GM10248 (cell line): Measurements from ENCODE around the gene MAD2L2.
A peak's percentile ranks its signal among the peaks of the same experiment; 100 is the strongest.

Experiments
- CTCF ChIA-PET: fragments of 300-600 bp; sonication (Branson Sonifier 250); formaldehyde crosslinking; extraction: SDS; loops from one replicate; lab custom pipeline; 2021; ENCODE audit warnings: antibody characterized with exemption; lab: Yijun Ruan, JAX
- POLR2A ChIA-PET: fragments of 350-650 bp; sonication (Branson Sonifier 250); formaldehyde crosslinking; extraction: SDS; loops from one replicate; lab custom pipeline; 2020; ENCODE audit warnings: antibody characterized with exemption; lab: Yijun Ruan, JAX
- DNase-seq: peaks from one replicate; pipeline ENCODE4 v3.0.0; 2012; ENCODE audit errors: extremely low spot score
- TF ChIP-seq, protein P1 (sequence below): IDR thresholded peaks from 2 replicates; pipeline ENCODE4 v1.5.1; 2012; ENCODE audit warnings: mild to moderate bottlenecking, low read depth; ENCODE audit errors: extremely low read depth, missing control alignments, control extremely low read depth

The MAD2L2 gene

DNA sequence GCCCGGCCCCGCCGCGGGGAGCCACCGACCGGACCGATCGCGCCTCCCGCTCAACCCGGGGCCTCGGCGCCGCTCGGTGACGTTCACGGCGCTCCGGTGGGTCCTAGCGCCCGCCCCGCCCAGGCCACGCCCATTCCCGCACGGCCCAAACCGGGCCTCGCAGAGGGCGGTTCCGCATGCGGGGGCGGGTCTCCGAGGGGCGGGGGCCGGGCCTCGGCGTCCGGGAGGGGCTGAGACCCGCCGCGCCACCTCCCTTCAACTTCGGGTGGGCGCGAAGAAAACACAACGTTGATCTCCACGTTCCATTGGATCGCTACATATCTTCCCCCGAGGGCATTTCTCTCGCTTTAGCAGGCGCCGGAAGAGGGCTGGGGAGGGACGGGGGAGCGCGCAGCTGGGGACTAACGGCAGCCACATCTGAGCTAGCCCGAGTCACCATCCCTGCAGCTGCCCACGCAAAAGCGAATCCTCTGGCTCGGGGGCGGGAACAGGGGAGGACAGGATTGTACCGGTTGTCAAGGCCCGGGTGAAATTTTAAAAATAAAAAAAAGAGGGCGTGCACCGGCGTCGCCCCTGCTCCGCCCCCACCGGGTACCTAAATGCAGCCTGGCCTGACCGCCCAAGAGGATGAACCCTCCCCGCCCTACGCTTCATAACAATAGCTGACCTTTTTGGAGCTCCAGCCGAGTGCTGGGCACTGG is at the start of gene MAD2L2:
Gene MAD2L2 (minus strand): TSS at position 78 of the 701 bp plus-strand sequence. CDS start 547 bp downstream, outside the sequence.
- CTCF ChIA-PET = interaction anchor here (0.6 to 2.5 kb wide), 8 partner anchors 9 to 104 kb away, joined by 3 to 21 read pairs (median 5); partner anchors contain the start of gene FBXO6
- TF ChIP-seq, protein P1, sequence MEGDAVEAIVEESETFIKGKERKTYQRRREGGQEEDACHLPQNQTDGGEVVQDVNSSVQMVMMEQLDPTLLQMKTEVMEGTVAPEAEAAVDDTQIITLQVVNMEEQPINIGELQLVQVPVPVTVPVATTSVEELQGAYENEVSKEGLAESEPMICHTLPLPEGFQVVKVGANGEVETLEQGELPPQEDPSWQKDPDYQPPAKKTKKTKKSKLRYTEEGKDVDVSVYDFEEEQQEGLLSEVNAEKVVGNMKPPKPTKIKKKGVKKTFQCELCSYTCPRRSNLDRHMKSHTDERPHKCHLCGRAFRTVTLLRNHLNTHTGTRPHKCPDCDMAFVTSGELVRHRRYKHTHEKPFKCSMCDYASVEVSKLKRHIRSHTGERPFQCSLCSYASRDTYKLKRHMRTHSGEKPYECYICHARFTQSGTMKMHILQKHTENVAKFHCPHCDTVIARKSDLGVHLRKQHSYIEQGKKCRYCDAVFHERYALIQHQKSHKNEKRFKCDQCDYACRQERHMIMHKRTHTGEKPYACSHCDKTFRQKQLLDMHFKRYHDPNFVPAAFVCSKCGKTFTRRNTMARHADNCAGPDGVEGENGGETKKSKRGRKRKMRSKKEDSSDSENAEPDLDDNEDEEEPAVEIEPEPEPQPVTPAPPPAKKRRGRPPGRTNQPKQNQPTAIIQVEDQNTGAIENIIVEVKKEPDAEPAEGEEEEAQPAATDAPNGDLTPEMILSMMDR = no peak
- POLR2A ChIA-PET = interaction anchor here (0.5 to 1.2 kb wide), 2 partner anchors 17 to 902 kb away, joined by 4 read pairs; partner anchors contain the start of gene FBXO6
- peak; percentile 97 for DNase-seq

DNA sequence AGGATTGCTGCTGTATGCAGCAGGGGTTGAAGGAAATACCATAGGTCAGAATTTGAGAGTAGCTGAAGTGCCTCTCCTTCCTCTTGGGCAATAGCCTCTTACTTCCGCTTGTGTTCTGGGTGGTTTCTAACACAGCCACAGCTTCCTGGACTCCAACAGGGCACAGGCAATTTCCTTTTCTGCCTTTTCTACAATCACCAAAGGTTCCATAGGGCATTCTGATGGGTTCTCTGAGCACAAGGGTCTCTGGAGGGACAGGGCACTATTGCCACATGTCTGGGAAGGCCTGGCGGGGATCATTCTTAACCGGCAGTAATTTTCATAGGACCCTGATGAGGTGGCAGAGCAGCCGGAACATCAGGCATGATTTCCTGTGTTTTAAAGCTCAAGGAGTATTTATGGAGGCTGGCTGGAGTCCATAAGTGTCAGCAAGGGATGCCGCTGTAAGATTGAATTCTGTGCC is 49.5 kb upstream of the MAD2L2 start:
- CTCF ChIA-PET = interaction anchor here (2.4 kb wide), 1 partner anchor 11 kb away, joined by 14 read pairs; no protein-coding TSS in a partner anchor
- peak; percentile 53 for DNase-seq
- POLR2A ChIA-PET = no interaction called here
- TF ChIP-seq, protein P1 = no peak

DNA sequence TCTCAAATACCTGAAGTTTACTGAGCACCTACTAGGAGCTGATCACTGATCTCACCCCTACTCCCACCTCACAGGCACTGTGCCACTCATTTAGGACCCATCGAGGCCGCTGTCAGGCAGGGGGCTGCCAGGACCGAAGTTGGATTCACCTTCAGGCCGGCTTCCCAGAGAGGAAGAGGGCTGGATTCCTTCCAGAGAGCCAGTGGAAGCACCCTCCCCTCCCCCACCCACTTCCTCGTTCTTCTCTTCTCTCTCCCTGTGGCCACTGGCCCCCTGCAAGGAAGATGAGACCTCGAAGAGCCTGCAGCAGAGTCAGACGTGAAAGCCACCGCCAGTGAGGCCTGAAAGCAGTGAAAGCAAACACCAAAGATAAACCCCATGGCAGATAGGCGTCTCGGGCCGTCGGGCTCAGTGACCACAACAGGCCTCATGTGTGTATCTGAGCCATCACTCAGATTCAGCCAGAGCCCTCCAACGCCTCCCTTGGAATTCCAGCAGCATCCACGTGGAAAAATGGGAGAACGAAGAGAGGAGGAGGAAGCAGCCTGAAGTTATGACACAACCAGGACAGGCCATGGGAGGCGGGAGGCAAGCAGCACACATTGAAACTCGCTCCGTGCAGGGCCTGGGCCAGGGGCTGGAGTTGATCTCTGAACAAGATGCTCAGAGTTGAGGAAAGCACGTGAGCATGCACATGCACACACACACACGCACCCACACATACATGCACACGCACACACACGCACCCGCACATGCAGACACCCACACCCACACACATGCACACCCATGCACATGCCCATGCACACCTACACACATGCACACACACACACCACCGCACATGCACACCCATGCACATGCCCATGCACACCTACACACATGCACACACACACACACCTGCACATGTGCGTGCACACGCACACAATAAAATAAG is 48.8 kb upstream of the MAD2L2 start:
- POLR2A ChIA-PET = no interaction called here
- CTCF ChIA-PET = interaction anchor here (1.2 to 2.4 kb wide), 2 partner anchors 10 to 55 kb away, joined by 3 to 14 read pairs; no protein-coding TSS in a partner anchor
- TF ChIP-seq, protein P1 = no peak
- no peak for DNase-seq

DNA sequence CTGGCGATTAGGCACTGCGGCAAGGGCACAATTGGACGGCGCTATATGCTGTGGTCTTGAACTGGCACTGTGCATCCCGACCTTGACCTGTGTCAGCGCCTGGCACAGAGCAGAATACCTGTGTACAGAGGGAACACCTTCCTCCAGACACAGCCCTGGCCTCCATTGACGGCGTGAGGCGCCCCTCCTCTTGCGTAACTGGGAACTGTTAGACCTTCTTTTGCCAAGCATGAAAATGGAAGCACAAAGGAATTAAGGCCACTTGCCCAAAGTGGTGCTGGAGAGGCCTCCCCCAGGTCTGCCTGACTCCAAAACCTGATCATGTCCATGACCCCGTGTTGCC is 48.2 kb upstream of the MAD2L2 start:
- no peak for DNase-seq
- ChIA-PET CTCF (interaction anchor here (1.2 kb wide), 1 partner anchor 55 kb away, joined by 3 read pairs; no protein-coding TSS in a partner anchor), POLR2A (no interaction called here)
- TF ChIP-seq, protein P1 = no peak

DNA sequence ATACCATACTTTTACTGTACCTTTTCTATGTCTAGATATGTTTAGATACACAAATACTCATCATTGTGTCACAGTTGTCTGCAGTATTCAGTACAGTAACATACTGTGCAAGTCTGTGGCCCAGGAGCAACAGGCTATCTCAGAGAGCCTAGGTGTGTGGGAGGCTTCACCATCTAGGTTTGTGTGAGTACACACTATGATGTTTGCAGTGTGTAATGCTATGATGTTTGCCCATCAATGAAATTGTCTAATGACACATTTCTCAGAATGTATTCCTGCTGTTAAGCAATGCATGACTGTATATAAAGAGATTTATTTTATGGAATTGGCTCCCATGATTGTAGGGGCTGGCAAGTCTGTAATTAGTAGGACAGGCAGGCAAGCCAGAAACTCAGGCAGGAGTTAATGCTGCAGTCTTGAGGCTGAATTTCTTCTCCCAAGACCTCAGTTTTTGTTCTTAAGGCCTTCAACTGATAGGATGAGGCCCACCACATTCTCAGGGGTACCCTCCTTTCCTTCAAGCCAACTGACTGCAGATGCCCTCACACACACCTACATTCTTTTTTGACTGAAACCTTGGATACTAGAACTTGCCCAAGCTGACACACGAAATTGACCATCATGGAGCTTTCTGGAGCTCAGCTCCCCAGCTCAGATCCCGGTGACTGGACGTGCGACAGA is 47.3 kb upstream of the MAD2L2 start:
- CTCF ChIA-PET = interaction anchor here (1.2 kb wide), 1 partner anchor 56 kb away, joined by 3 read pairs; no protein-coding TSS in a partner anchor
- POLR2A ChIA-PET = no interaction called here

More for the DNA sequence above, 47.3 kb upstream of the MAD2L2 start:
- TF ChIP-seq, protein P1 = no peak
- DNase-seq = no peak
